Ovary (tissue), 9 donors: ENCODE results near the gene PIGU. TPM values are rescaled to one million over a fixed set of nuclear protein-coding genes. Genes with fewer than 3 reads are reported as not detected.
"Not testable (repeated sequence)": the region's sequence is repeated elsewhere in the genome, so short reads cannot be mapped to it uniquely, and the experiment has no call there.

Experiments
- DNase-seq, 5 donors: peaks; one replicate each; pipeline ENCODE4 v3.0.0-alpha.2; 2019 to 2020
- H3K27ac ChIP-seq, 2 donors: fragments of 200-600 bp; one replicate each; pipeline versions ENCODE4 v1.5.1 to v1.8.0; 2019 to 2022
- H3K27me3 ChIP-seq: fragments of 200-600 bp; one replicate; pipeline ENCODE4 v1.8.0; 2022
- H3K36me3 ChIP-seq: fragments of 200-600 bp; sonication (generic); one replicate; pipeline ENCODE4 v1.5.1; 2019
- H3K4me1 ChIP-seq: one replicate; pipeline ENCODE4 v1.8.1; 2013; ENCODE audit warnings: mild to moderate bottlenecking, moderate library complexity; ENCODE audit not compliant: insufficient read depth
- H3K4me3 ChIP-seq: fragments of 200-600 bp; sonication (generic); one replicate; pipeline ENCODE4 v1.5.1; 2017
- H3K9me3 ChIP-seq, 2 donors: fragments of 200-600 bp in 1 of 2; sonication (generic) in 1 of 2; one replicate each; pipeline versions ENCODE4 v1.5.1 to v1.8.1; 2013 to 2019; ENCODE audit warnings: mild to moderate bottlenecking in 1 of 2, moderate library complexity in 1 of 2
- CTCF ChIP-seq, 3 donors: fragments of 450-650 bp in 2 of 3; fragments of 200-600 bp in 1 of 3; IDR thresholded peaks; one replicate each; pipeline versions ENCODE4 v1.5.1 to v1.8.0; 2016 to 2022; ENCODE audit warnings: antibody characterized with exemption in 3 of 3, mild to moderate bottlenecking in 1 of 3
- EP300 ChIP-seq: sonication (generic); formaldehyde crosslinking; IDR thresholded peaks from one replicate; pipeline ENCODE4 v1.6.1; 2017; ENCODE audit warnings: antibody characterized with exemption
- POLR2A ChIP-seq: fragments of 450-650 bp; IDR thresholded peaks from one replicate; pipeline ENCODE4 v1.6.1; 2017; ENCODE audit warnings: antibody characterized with exemption, mild to moderate bottlenecking, moderate library complexity
- WGBS, 3 donors: extraction: QIAGEN DNeasy Blood & Tissue Kit in 1 of 3; methylation state at CpG; one replicate each; pipeline versions ENCODE4 v1.1.5 to v1.1.7; 2013 to 2017; 5-methylcytosine and 5-hydroxymethylcytosine counted together
- intact Hi-C, 4 donors: fragments of 100-400 bp; cut with DNase I; formaldehyde crosslinking; loops; one replicate each; pipeline versions ENCODE4 v1.11.0 to v1.15.1; 2022 to 2023
- polyA plus RNA-seq, 2 donors: library from polyadenylated mRNA; stranded (reverse); fragments of 200-250 nt in 1 of 2; fragments of 350-450 nt in 1 of 2; fragmentation: Illumina TruSeq in 1 of 2; extraction: RNeasy Lipid Tissue Mini Kit (QIAGEN cat#74804) in 1 of 2; gene quantifications; one replicate each; pipeline ENCODE4 v1.2.3, GENCODE V29; 2013 to 2014
- total RNA-seq, 7 donors: library from RNA; depleted of rRNA in 2 of 7; stranded (reverse); fragments of >200 nt in 2 of 7; fragmentation: NEBNext Ultra II Directional in 3 of 7; extraction: Animal tissue kit (Norgen Biotek cat#: 25700) in 3 of 7; gene quantifications; one replicate each; pipeline versions ENCODE4 v1.1.0 to v1.2.4, GENCODE V29; 2016 to 2023
- donor health status: DM: no; HTN: no; CAD: no; lungs with moderate emphysema.
- donor health status: DM: no; HTN: no; CAD: no.
- donor health status: Bipolar disorder and iron deficiency.
- donor health status: DM: yes; HTN: yes; CAD: no.
- donor health status: DM: no; HTN: no; CAD: no.
- donor health status: DM: yes; HTN: yes; CAD: no.

The PIGU gene
- total and polyA plus RNA-seq, 9 donors, result 14.4 to 61.4 (median 20.9) TPM

- intact Hi-C loops, result no loop called here
- Histone ChIP-seq H3K9me3 (no peaks in the 10 kb centered on the region), H3K36me3 (no peaks in the 10 kb centered on the region), H3K27ac (no peak overlapping the region), H3K4me1 (no peaks in the 10 kb centered on the region), H3K4me3 (no peak overlapping the region), H3K27me3 (no peaks in the 10 kb centered on the region)
- no peak for DNase-seq
- TF ChIP-seq EP300, result no peak
- TF ChIP-seq CTCF (IDR thresholded peaks at IDR 0.05), result no peak
- TF ChIP-seq POLR2A, result no peak
These were observed 55.9 kb downstream of the PIGU start for GRCh38 chr20:34621036-34621343.

GRCh38 chr20:34618676-34619075 is 58.2 kb downstream of the PIGU start:
- TF ChIP-seq EP300 (no peak), CTCF (IDR thresholded peaks at IDR 0.05) (no peak), POLR2A (no peak)
- WGBS, 3 donors, result 89 to 96% (median 94%) methylated on average over 2 of the region's 2 CpGs
- no peaks in the 10 kb centered on the region for H3K4me1 ChIP-seq
- no peak overlapping the region for H3K4me3 ChIP-seq
- intact Hi-C loops, result no loop called here
- no peaks in the 10 kb centered on the region for H3K27me3 ChIP-seq
- H3K9me3 ChIP-seq, result no peaks in the 10 kb centered on the region
- H3K27ac ChIP-seq, result no peak overlapping the region
- no peaks in the 10 kb centered on the region for H3K36me3 ChIP-seq
- no peak for DNase-seq

DNA sequence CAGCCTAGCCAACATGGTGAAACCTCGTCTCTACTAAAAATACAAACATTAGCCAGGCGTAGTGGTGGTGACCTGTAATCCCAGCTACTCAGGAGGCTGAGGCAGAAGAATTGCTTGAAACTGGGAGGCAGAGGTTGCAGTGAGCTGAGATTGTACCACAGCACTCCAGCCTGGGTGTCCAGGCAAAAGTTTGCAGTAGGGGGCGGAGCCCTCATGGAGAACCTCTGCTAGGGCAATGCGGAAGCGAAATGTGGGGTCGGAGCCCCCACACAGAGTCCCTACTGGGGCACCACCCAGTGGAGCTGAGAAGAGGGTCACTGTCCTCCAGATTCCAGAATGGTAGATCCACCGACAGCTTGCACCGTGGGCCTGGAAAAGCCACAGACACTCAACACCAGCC is 60.0 kb downstream of the PIGU start:
- H3K27me3 ChIP-seq, intact Hi-C loops, H3K4me3 ChIP-seq, H3K27ac ChIP-seq, H3K9me3 ChIP-seq, H3K36me3 ChIP-seq, DNase-seq, H3K4me1 ChIP-seq: not testable (repeated sequence)
- 95 to 99% (median 98%) methylated on average over 8 of the region's 8 CpGs for WGBS, 3 donors

- DNase-seq, result no peak
- no peaks in the 10 kb centered on the region for H3K9me3 ChIP-seq
- no peaks in the 10 kb centered on the region for H3K4me1 ChIP-seq
- no peak overlapping the region for H3K27ac ChIP-seq
- no peaks in the 10 kb centered on the region for H3K27me3 ChIP-seq
- intact Hi-C loops, result no loop called here
- H3K36me3 ChIP-seq, result no peaks in the 10 kb centered on the region
- H3K4me3 ChIP-seq, result no peak overlapping the region
- WGBS, 3 donors, result 88 to 96% (median 93%) methylated on average over 5 of the region's 5 CpGs
- TF ChIP-seq POLR2A (no peak), EP300 (no peak), CTCF (IDR thresholded peaks at IDR 0.05) (no peak)
These were observed 61.4 kb downstream of the PIGU start for GRCh38 chr20:34615477-34615876.

GRCh38 chr20:34611976-34612375 is 64.9 kb downstream of the PIGU start:
- H3K9me3 ChIP-seq, H3K4me3 ChIP-seq, intact Hi-C loops, H3K27ac ChIP-seq, H3K36me3 ChIP-seq, H3K27me3 ChIP-seq, DNase-seq, H3K4me1 ChIP-seq: not testable (repeated sequence)
- 98 to 99% (median 99%) methylated on average over 4 of the region's 4 CpGs for WGBS, 3 donors

DNA sequence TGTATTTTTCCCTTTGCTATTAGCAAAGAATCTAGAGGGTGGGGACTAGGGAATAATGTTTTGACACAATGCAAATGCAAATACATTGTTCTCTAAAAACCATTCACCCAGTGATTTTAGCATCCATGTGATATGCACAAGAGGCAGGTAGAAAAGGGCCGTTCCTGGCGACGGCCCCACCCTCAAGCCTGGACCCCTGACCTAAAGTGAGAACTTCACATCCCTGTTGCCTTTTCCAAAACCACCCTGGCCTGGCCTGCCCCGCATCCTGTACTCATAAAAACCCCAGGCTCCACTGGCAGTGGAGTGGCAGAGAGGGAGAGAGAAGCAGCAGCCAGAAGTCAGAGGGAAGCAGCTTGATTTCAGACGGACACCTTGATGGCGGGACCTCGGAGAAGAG is 69.8 kb downstream of the PIGU start:
- intact Hi-C loops, result no loop called here
- no peak overlapping the region for H3K4me3 ChIP-seq
- peaks cover 4% of the 10 kb centered on the region for H3K4me1 ChIP-seq
- 94 to 98% (median 95%) methylated on average over 7 of the region's 7 CpGs for WGBS, 3 donors
- H3K27me3 ChIP-seq, result no peaks in the 10 kb centered on the region
- no peaks in the 10 kb centered on the region for H3K9me3 ChIP-seq
- no peak for DNase-seq
- no peak overlapping the region for H3K27ac ChIP-seq
- H3K36me3 ChIP-seq, result no peaks in the 10 kb centered on the region
- TF ChIP-seq CTCF (IDR thresholded peaks at IDR 0.05) (no peak), POLR2A (no peak), EP300 (no peak)
